ENCODE data around the gene EFEMP2.

GRCh38 chr11:65851811-65852507 is 20.6 kb downstream of the EFEMP2 start:
- TF ChIP-seq PKNOX1 (IDR thresholded peaks at IDR 0.05) (no peak), SP1 (IDR thresholded peaks at IDR 0.05) (no peak), ELF4 (IDR thresholded peaks at IDR 0.05) (no peak), BHLHE40 (IDR thresholded peaks at IDR 0.05; ENCODE audit: borderline replicate concordance) (no peak), FOXK2 (IDR thresholded peaks at IDR 0.05) (no peak), ZNF384 (IDR thresholded peaks at IDR 0.05) (no peak), FOXM1 (IDR thresholded peaks at IDR 0.05; ENCODE audit: borderline replicate concordance) (no peak)

Measured in HEK293T (cell line).